Smooth muscle cell (in vitro differentiated cells): ENCODE data around the gene SLC6A4. TPM values are rescaled to one million over a fixed set of nuclear protein-coding genes. Genes with fewer than 3 reads are reported as not detected.

Source experiments
- DNase-seq: peaks from one replicate; lab custom pipeline; 2025; ENCODE audit not compliant: unreplicated experiment; lab: John Stamatoyannopoulos, UW
- H2AFZ ChIP-seq: fragments of 200-600 bp; sonication (generic); 2 replicates; pipeline ENCODE4 v1.6.0; 2016; ENCODE audit warnings: antibody characterized with exemption, low read depth, mild to moderate bottlenecking
- H3F3A ChIP-seq: fragments of 200-600 bp; sonication (generic); 2 replicates; pipeline ENCODE4 v1.6.0; 2017; ENCODE audit warnings: antibody characterized with exemption, low read depth
- H3K27ac ChIP-seq: fragments of 200-600 bp; sonication (generic); 2 replicates; pipeline ENCODE4 v1.5.1; 2016; ENCODE audit warnings: low read depth, mild to moderate bottlenecking
- H3K27me3 ChIP-seq: fragments of 200-600 bp; sonication (generic); 2 replicates; pipeline ENCODE4 v1.6.1; 2016; ENCODE audit warnings: low read depth, mild to moderate bottlenecking
- H3K36me3 ChIP-seq: fragments of 200-600 bp; sonication (generic); 2 replicates; pipeline ENCODE4 v1.5.1; 2016; ENCODE audit warnings: low read depth
- H3K4me1 ChIP-seq: fragments of 200-600 bp; sonication (generic); 2 replicates; pipeline ENCODE4 v1.5.1; 2016; ENCODE audit warnings: low read depth
- H3K4me2 ChIP-seq: fragments of 200-600 bp; sonication (generic); 2 replicates; pipeline ENCODE4 v1.6.0; 2016; ENCODE audit warnings: mild to moderate bottlenecking
- H3K4me3 ChIP-seq: fragments of 200-600 bp; sonication (generic); 2 replicates; pipeline ENCODE4 v1.5.1; 2016; ENCODE audit warnings: mild to moderate bottlenecking
- H3K79me2 ChIP-seq: fragments of 200-600 bp; sonication (generic); 2 replicates; pipeline ENCODE4 v1.6.0; 2016; ENCODE audit warnings: low read depth, mild to moderate bottlenecking
- H3K9ac ChIP-seq: fragments of 200-600 bp; sonication (generic); 2 replicates; pipeline ENCODE4 v1.6.0; 2016; ENCODE audit warnings: low read depth
- H3K9me3 ChIP-seq: fragments of 200-600 bp; sonication (generic); replicated peaks from 2 replicates; pipeline ENCODE4 v1.5.1; 2016; ENCODE audit warnings: low read depth
- H4K20me1 ChIP-seq: fragments of 200-600 bp; sonication (generic); 2 replicates; pipeline ENCODE4 v1.6.0; 2016; ENCODE audit warnings: low read depth
- CTCF ChIP-seq: fragments of 200-600 bp; sonication (generic); IDR thresholded peaks from 2 replicates; pipeline ENCODE4 v1.5.1; 2017; ENCODE audit warnings: borderline replicate concordance, mild to moderate bottlenecking, antibody characterized with exemption; ENCODE audit not compliant: insufficient read depth, poor library complexity, severe bottlenecking
- WGBS: methylation state at CpG from one replicate; pipeline ENCODE4 v1.1.7; 2016; ENCODE audit warnings: low lambda C conversion rate; 5-methylcytosine and 5-hydroxymethylcytosine counted together
- polyA plus RNA-seq: library from polyadenylated mRNA; unstranded; fragments of >200 nt; fragmentation: Nextera tagmentation; extraction: Ambion mirVana; gene quantifications from 2 replicates; pipeline ENCODE4 v1.2.1, GENCODE V29; 2016
- total RNA-seq: library from RNA; depleted of rRNA; stranded (reverse); fragments of >200 nt; gene quantifications from 2 replicates; pipeline ENCODE4 v1.2.3, GENCODE V29; 2014

SLC6A4 gene
- total and polyA plus RNA-seq, 2 experiments from 2014 or later = 0.11 to 0.49 TPM

- Histone ChIP-seq H3K4me1 (peaks cover 9% of the 10 kb centered on the region), H3K9ac (no peak overlapping the region), H2AFZ (no peak overlapping the region), H3K36me3 (no peaks in the 10 kb centered on the region), H3K27me3 (peaks cover 71% of the 10 kb centered on the region), H3K79me2 (no peaks in the 10 kb centered on the region), H4K20me1 (no peaks in the 10 kb centered on the region), H3K9me3 (no peaks in the 10 kb centered on the region), H3K27ac (no peak overlapping the region), H3K4me2 (peak overlapping the region; percentile 36), H3K4me3 (no peak overlapping the region), H3F3A (no peaks in the 10 kb centered on the region)
- no peak for TF ChIP-seq CTCF
- no peak for DNase-seq
- 48% methylated on average over 7 of the region's 7 CpGs for WGBS
These were observed 2.5 kb upstream of the SLC6A4 start for GRCh38 chr17:30238003-30238344.

GRCh38 chr17:30237296-30238002 is 2.0 kb upstream of the SLC6A4 start:
- no peak for DNase-seq
- Histone ChIP-seq H3K4me2 (peak overlapping the region; percentile 36), H3K27me3 (peaks cover 76% of the 10 kb centered on the region), H3K9ac (no peak overlapping the region), H3K9me3 (no peaks in the 10 kb centered on the region), H2AFZ (no peak overlapping the region), H3K79me2 (no peaks in the 10 kb centered on the region), H3K27ac (no peak overlapping the region), H3K36me3 (no peaks in the 10 kb centered on the region), H3K4me3 (no peak overlapping the region), H4K20me1 (no peaks in the 10 kb centered on the region), H3K4me1 (peaks cover 9% of the 10 kb centered on the region), H3F3A (no peaks in the 10 kb centered on the region)
- WGBS = 45% methylated on average over 18 of the region's 21 CpGs
- TF ChIP-seq CTCF = no peak

- H3F3A ChIP-seq = no peaks in the 10 kb centered on the region
- no peak overlapping the region for H3K4me3 ChIP-seq
- H3K27ac ChIP-seq = no peak overlapping the region
- no peaks in the 10 kb centered on the region for H3K9me3 ChIP-seq
- no peaks in the 10 kb centered on the region for H3K79me2 ChIP-seq
- H3K9ac ChIP-seq = no peak overlapping the region
- H2AFZ ChIP-seq = no peak overlapping the region
- H3K4me1 ChIP-seq = peaks cover 9% of the 10 kb centered on the region
- H3K4me2 ChIP-seq = peak overlapping the region; percentile 18
- peaks cover 83% of the 10 kb centered on the region for H3K27me3 ChIP-seq
- TF ChIP-seq CTCF = peak; percentile 6
- no peaks in the 10 kb centered on the region for H3K36me3 ChIP-seq
- DNase-seq = no peak
- WGBS = 22% methylated on average over 17 of the region's 20 CpGs
- H4K20me1 ChIP-seq = no peaks in the 10 kb centered on the region
These were observed 1.3 kb upstream of the SLC6A4 start for GRCh38 chr17:30236766-30237165.

GRCh38 chr17:30236297-30236624 is 764 bp upstream of the SLC6A4 start:
- no peaks in the 10 kb centered on the region for H3K79me2 ChIP-seq
- peaks cover 9% of the 10 kb centered on the region for H3K4me1 ChIP-seq
- no peaks in the 10 kb centered on the region for H4K20me1 ChIP-seq
- H3K4me2 ChIP-seq = peak overlapping the region; percentile 89
- no peaks in the 10 kb centered on the region for H3F3A ChIP-seq
- peaks cover 88% of the 10 kb centered on the region for H3K27me3 ChIP-seq
- TF ChIP-seq CTCF = no peak
- no peaks in the 10 kb centered on the region for H3K36me3 ChIP-seq
- 70% methylated on average over 10 of the region's 10 CpGs for WGBS
- H2AFZ ChIP-seq = peak overlapping the region; percentile 64
- no peak overlapping the region for H3K9ac ChIP-seq
- H3K4me3 ChIP-seq = peak overlapping the region; percentile 51
- no peak for DNase-seq
- H3K27ac ChIP-seq = no peak overlapping the region
- no peaks in the 10 kb centered on the region for H3K9me3 ChIP-seq
